HG03060 (cell line): ENCODE measurements around the gene LYSMD2.

Source experiments
- ATAC-seq: cut with Tn5 transposase; IDR thresholded peaks from one replicate; pipeline ENCODE4 v1.9.1; 2021; ENCODE audit warnings: low read depth, moderate number of reproducible peaks; ENCODE audit not compliant: unreplicated experiment

The LYSMD2 gene

DNA sequence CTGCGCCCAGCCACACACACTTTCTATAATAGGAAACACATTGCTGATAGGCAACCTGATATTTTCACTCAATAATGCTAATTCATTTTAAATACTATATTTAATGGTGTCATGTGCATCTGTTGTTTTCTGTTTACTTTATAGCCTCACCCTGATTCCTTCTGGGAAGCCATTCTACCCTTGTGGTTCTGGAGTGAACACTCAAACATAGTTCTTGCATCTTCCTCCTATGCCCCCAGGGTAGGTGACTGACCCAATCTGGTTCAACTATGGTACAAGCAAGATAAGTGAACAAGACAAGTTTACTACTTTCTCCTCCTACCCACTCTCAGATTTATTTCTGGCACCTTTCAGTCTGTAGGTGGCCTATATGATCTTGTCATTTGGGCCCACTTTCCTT, 60.4 kb downstream of the LYSMD2 start:
- ATAC-seq: no peak

DNA sequence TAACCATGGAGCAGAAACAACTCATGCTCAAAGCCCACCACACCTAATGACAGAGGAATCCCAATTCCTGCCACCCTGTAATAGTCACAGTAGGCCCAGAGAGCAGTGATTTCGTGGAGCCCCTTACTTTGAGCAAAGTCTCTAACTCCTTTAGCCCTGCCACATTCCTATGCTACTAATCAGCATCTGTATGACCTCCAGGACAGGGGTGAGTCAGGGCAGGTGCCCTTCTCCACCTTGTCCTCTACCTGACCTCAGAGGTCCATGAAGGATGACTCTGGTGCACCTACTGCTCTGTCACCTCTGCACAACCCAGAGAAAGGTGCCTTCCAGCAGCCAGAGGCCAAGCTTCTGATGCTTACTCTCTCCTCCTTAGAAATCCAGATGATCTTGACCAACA, 62.2 kb downstream of the LYSMD2 start:
- ATAC-seq: no peak
